HepG2 (cell line): ENCODE results near the gene STX1B. TPM values are rescaled to one million over a fixed set of nuclear protein-coding genes. Genes with fewer than 3 reads are reported as not detected.

Experiments used
- ATAC-seq: fragments of 200-7000 bp; cut with Tn5 transposase; 3 replicates; pipeline ENCODE4 v1.9.1; 2020; ENCODE audit warnings: mild to moderate bottlenecking, moderate library complexity
- BruUV-seq: library from RNA; stranded (reverse); fragments of 400-500 nt; replicated peaks from 2 replicates; lab custom pipeline; 2021; lab: Mats Ljungman, UMichigan
- CTCF ChIA-PET: fragments of 300-600 bp; formaldehyde crosslinking; extraction: SDS; loops from one replicate; lab custom pipeline; 2021; ENCODE audit warnings: low total read pairs, inconsistent platforms, low intra/inter-chr PET ratio; lab: Yijun Ruan, JAX
- POLR2A ChIA-PET: fragments of 350-600 bp; sonication (Branson Sonifier 250); formaldehyde crosslinking; loops from one replicate; lab custom pipeline; 2020; ENCODE audit warnings: antibody characterized with exemption, inconsistent platforms; lab: Yijun Ruan, JAX
- DNase-seq: peaks from one replicate; pipeline ENCODE4 v3.0.0-alpha.2; 2015; ENCODE audit warnings: low spot score
- FAIRE-seq: peaks from 3 replicates; lab custom pipeline; 2011; peaks lifted over from hg19 to GRCh38; lab: Jason Lieb, UNC
- H2AFZ ChIP-seq: one replicate; pipeline ENCODE4 v1.6.1; 2011; ENCODE audit warnings: low read length, inconsistent platforms
- H3K27ac ChIP-seq: fragments of 300-600 bp; 3 replicates; pipeline ENCODE4 v1.8.0; 2011; ENCODE audit warnings: mixed run types, mild to moderate bottlenecking, mixed read lengths, low read length, inconsistent platforms; ENCODE audit not compliant: insufficient read depth; ENCODE audit errors: extremely low read length
- H3K27me3 ChIP-seq, 2 experiments: fragments of 200-600 bp in 1 of 2; 2 replicates in 1 of 2; 3 replicates in 1 of 2; pipeline versions ENCODE4 v1.6.0 to v1.8.0; 2011; ENCODE audit warnings: low read length in 2 of 2, mild to moderate bottlenecking in 2 of 2, moderate library complexity in 2 of 2, inconsistent platforms in 1 of 2; ENCODE audit not compliant: insufficient read depth in 2 of 2, control insufficient read depth in 1 of 2
- H3K36me3 ChIP-seq, 2 experiments: fragments of 200-600 bp in 1 of 2; replicated peaks in 1 of 2; 2 replicates in 1 of 2; 3 replicates in 1 of 2; pipeline versions ENCODE4 v1.5.1 to v1.8.0; 2011; ENCODE audit warnings: low read length in 2 of 2, inconsistent platforms in 1 of 2; ENCODE audit not compliant: insufficient read depth in 2 of 2, control insufficient read depth in 1 of 2
- H3K4me1 ChIP-seq: 2 replicates; pipeline ENCODE4 v1.5.1; 2012; ENCODE audit warnings: low read length, inconsistent platforms; ENCODE audit not compliant: insufficient read depth
- H3K4me2 ChIP-seq: 2 replicates; pipeline ENCODE4 v1.6.0; 2011; ENCODE audit warnings: low read depth, low read length, inconsistent platforms
- H3K4me3 ChIP-seq, 3 experiments: fragments of 200-600 bp in 1 of 3; sonication (generic), shearing (Covaris generic) in 1 of 3; replicated peaks in 1 of 3; 2 replicates each; pipeline ENCODE4 v1.5.1; 2011 to 2016; ENCODE audit warnings: low read length in 3 of 3, inconsistent platforms in 2 of 3, low read depth in 2 of 3, mild to moderate bottlenecking in 2 of 3, control low read depth in 1 of 3, mixed read lengths in 1 of 3; ENCODE audit not compliant: insufficient read depth in 1 of 3
- H3K79me2 ChIP-seq: one replicate; pipeline ENCODE4 v1.6.1; 2011; ENCODE audit warnings: low read length, inconsistent platforms; ENCODE audit not compliant: insufficient read depth
- H3K9ac ChIP-seq: 2 replicates; pipeline ENCODE4 v1.6.0; 2011; ENCODE audit warnings: mild to moderate bottlenecking, low read depth, low read length, inconsistent platforms; ENCODE audit not compliant: insufficient read depth
- H3K9me3 ChIP-seq: 2 replicates; pipeline ENCODE4 v1.5.1; 2012; ENCODE audit warnings: mild to moderate bottlenecking, low read length
- H4K20me1 ChIP-seq: 2 replicates; pipeline ENCODE4 v1.6.0; 2011; ENCODE audit warnings: inconsistent platforms, mild to moderate bottlenecking, low read length, moderate library complexity; ENCODE audit not compliant: insufficient read depth
- HNF1B ChIP-seq: sonication (generic); formaldehyde crosslinking; IDR thresholded peaks from 2 replicates; pipeline ENCODE4 v1.5.1; 2020; ENCODE audit warnings: mild to moderate bottlenecking, moderate library complexity, missing genetic modification reagents
- HNRNPL ChIP-seq: fragments of 200-400 bp; formaldehyde crosslinking; IDR thresholded peaks from 2 replicates; pipeline ENCODE4 v1.6.1; 2017; ENCODE audit warnings: mild to moderate bottlenecking, low read depth, low read length
- KDM3A ChIP-seq: IDR thresholded peaks from 2 replicates; pipeline ENCODE4 v1.6.1; 2018; ENCODE audit warnings: low read depth, missing compliant biosample characterization
- PITX1 ChIP-seq: sonication (generic); formaldehyde crosslinking; IDR thresholded peaks from 2 replicates; pipeline ENCODE4 v1.5.1; 2020; ENCODE audit warnings: mild to moderate bottlenecking, missing genetic modification reagents
- PREB ChIP-seq: sonication (generic); formaldehyde crosslinking; IDR thresholded peaks from 2 replicates; pipeline ENCODE4 v1.4.0; 2020; ENCODE audit warnings: missing genetic modification reagents
- SKI ChIP-seq: fragments of 450-650 bp; IDR thresholded peaks from one replicate; pipeline ENCODE4 v1.6.1; 2018; ENCODE audit warnings: mild to moderate bottlenecking; ENCODE audit not compliant: partially characterized antibody
- STAG1 ChIP-seq: sonication (generic); formaldehyde crosslinking; IDR thresholded peaks from 2 replicates; pipeline ENCODE4 v1.4.0; 2020; ENCODE audit warnings: missing genetic modification reagents
- U2AF1 ChIP-seq: fragments of 200-400 bp; formaldehyde crosslinking; optimal IDR thresholded peaks from 2 replicates; pipeline ENCODE3; 2017; ENCODE audit warnings: mild to moderate bottlenecking, low read depth, low read length
- ZNF292 ChIP-seq: sonication (generic); formaldehyde crosslinking; IDR thresholded peaks from 2 replicates; pipeline ENCODE4 v1.8.1; 2022; ENCODE audit warnings: mild to moderate bottlenecking, low read depth, missing genetic modification reagents, borderline replicate concordance
- ZNF629 ChIP-seq: sonication (generic); formaldehyde crosslinking; conservative IDR thresholded peaks from 2 replicates; pipeline ENCODE4 v1.5.0; 2020; ENCODE audit warnings: missing genetic modification reagents
- ZNF687 ChIP-seq: sonication (generic); formaldehyde crosslinking; IDR thresholded peaks from 2 replicates; pipeline ENCODE4 v1.5.1; 2020; ENCODE audit warnings: mild to moderate bottlenecking, missing genetic modification reagents, moderate library complexity
- WGBS: methylation state at CpG from one replicate; pipeline ENCODE4 v1.1.6; 2017; ENCODE audit warnings: low lambda C conversion rate; 5-methylcytosine and 5-hydroxymethylcytosine counted together
- in situ Hi-C: cut with HindIII; loops from 2 replicates; pipeline ENCODE4 v1.10.0; 2017; ENCODE audit warnings: low pct_unique_long_range_greater_than_20kb; ENCODE audit not compliant: extremely low pct_ligation_motif_present
- intact Hi-C: fragments of 100-400 bp; cut with micrococcal nuclease; formaldehyde crosslinking; loops from one replicate; pipeline ENCODE4 v1.10.0; 2022; ENCODE audit not compliant: unreplicated experiment
- polyA plus RNA-seq, 8 experiments: library from polyadenylated mRNA; depleted of rRNA in 3 of 8; stranded (reverse) in 7 of 8; unstranded in 1 of 8; fragments of >200 nt; fragmentation: Illumina TruSeq in 4 of 8; extraction: Trizol in 4 of 8; gene quantifications; 2 replicates each; pipeline versions ENCODE4 v1.2.1 to v1.2.3, GENCODE V29; 2011 to 2016; ENCODE audit warnings: low read depth in 4 of 8, missing spikeins in 1 of 8, mixed read lengths in 1 of 8; ENCODE audit not compliant: insufficient read depth in 1 of 8
- total RNA-seq, 5 experiments: library from RNA; depleted of rRNA; stranded (reverse); fragments of >200 nt; fragmentation: Illumina TruSeq; extraction: Trizol; gene quantifications; 2 replicates each; pipeline ENCODE4 v1.2.3, GENCODE V29; 2016; ENCODE audit warnings: low read depth in 1 of 5

Gene STX1B
- total and polyA plus RNA-seq, 2 of the 13 experiments (the other 11 are each of a cell fraction or from before 2014, with no cell fraction given) = 2.1 to 3.0 TPM

GRCh38 chr16:31003744-31004143 lies 6.7 kb downstream of the STX1B start:
- Histone ChIP-seq H2AFZ (no peak overlapping the region), H3K4me2 (peak overlapping the region; percentile 87; the same call in 1 of the 2 replicates), H3K27me3 (peaks cover 0 to under 1% of the 10 kb centered on the region in 2 experiments; a peak in 3 of 5 replicates), H4K20me1 (no peaks in the 10 kb centered on the region), H3K79me2 (no peaks in the 10 kb centered on the region), H3K9me3 (no peaks in the 10 kb centered on the region), H3K27ac (no peak overlapping the region), H3K4me3 (no peak overlapping the region), H3K36me3 (no peaks in the 10 kb centered on the region), H3K9ac (no peak overlapping the region), H3K4me1 (peaks cover 88% of the 10 kb centered on the region)
- ATAC-seq (no peak), DNase-seq (no peak), FAIRE-seq (no peak)
- TF ChIP-seq ZNF629 (CRISPR knock-in tag) = peak; percentile 70; the same call in 1 of the 2 replicates
- no peak for TF ChIP-seq HNRNPL
- ChIA-PET POLR2A (interaction anchor here (1.3 to 2.6 kb wide), 2 partner anchors 9 to 19 kb away, joined by 4 to 14 read pairs; no protein-coding TSS in a partner anchor), CTCF (no interaction called here)
- in situ Hi-C loops = no loop called here
- intact Hi-C loops = no loop called here
- no TSS peak for BruUV-seq
- WGBS = 42% methylated on average over 6 of the region's 6 CpGs

- in situ Hi-C loops = no loop called here
- no peaks in the 10 kb centered on the region for H3K9me3 ChIP-seq
- H3K27me3 ChIP-seq = no peaks in the 10 kb centered on the region; a peak in 3 of 5 replicates
- H3K9ac ChIP-seq = peak overlapping the region; percentile 46
- 40% methylated on average over 6 of the region's 9 CpGs for WGBS
- H2AFZ ChIP-seq = peak overlapping the region; percentile 74
- no peaks in the 10 kb centered on the region for H4K20me1 ChIP-seq
- no peak overlapping the region for H3K27ac ChIP-seq
- FAIRE-seq (no peak), DNase-seq (no peak), ATAC-seq (peak; percentile 2)
- no peaks in the 10 kb centered on the region for H3K36me3 ChIP-seq
- CTCF ChIA-PET = no interaction called here
- POLR2A ChIA-PET = interaction anchor here (1.0 to 2.6 kb wide), 9 partner anchors 8 to 139 kb away, joined by 3 to 14 read pairs (median 4); partner anchors contain the start of genes HSD3B7, KAT8, STX4 and ZNF646
- no TSS peak for BruUV-seq
- H3K79me2 ChIP-seq = no peaks in the 10 kb centered on the region
- intact Hi-C loops = no loop called here
- H3K4me1 ChIP-seq = peaks cover 96% of the 10 kb centered on the region
- peak overlapping the region in 2 of 3 experiments; percentile 41 to 73; a peak in 3 of 6 replicates for H3K4me3 ChIP-seq
- peak overlapping the region; percentile 87 for H3K4me2 ChIP-seq
- peak; percentile 51 for TF ChIP-seq SKI
- no peak for TF ChIP-seq KDM3A (CRISPR knock-in tag)
- TF ChIP-seq PITX1 (CRISPR knock-in tag) = no peak
- no peak for TF ChIP-seq HNF1B (CRISPR knock-in tag)
- 0 out of 2 replicates have a peak, but pooled peaks have one; percentile 7 for TF ChIP-seq ZNF687 (CRISPR knock-in tag)
- TF ChIP-seq STAG1 (CRISPR knock-in tag) = no peak
- TF ChIP-seq ZNF292 (CRISPR knock-in tag) = 0 out of 2 replicates have a peak, but pooled peaks have one; percentile 35
- TF ChIP-seq PREB = no peak
- no peak for TF ChIP-seq U2AF1
These were observed 7.5 kb downstream of the STX1B start for GRCh38 chr16:31002862-31003341.
